Mesenchymal stem cell (in vitro differentiated cells and primary cell): Measurements from ENCODE around the gene LRRC3C.

Experiments used
- DNase-seq: peaks from one replicate; pipeline ENCODE4 v3.0.0-alpha.2; 2013
- H2AFZ ChIP-seq: one replicate; pipeline ENCODE4 v1.6.1; 2013; ENCODE audit warnings: low read depth, mild to moderate bottlenecking, control low read depth, inconsistent platforms, low read length, moderate library complexity
- H2AK5ac ChIP-seq: 2 replicates; pipeline ENCODE4 v1.6.1; 2013; ENCODE audit warnings: low read length, moderate library complexity, mild to moderate bottlenecking, inconsistent platforms; ENCODE audit not compliant: severe bottlenecking
- H2BK120ac ChIP-seq: one replicate; pipeline ENCODE4 v1.6.1; 2013; ENCODE audit warnings: low read depth, mild to moderate bottlenecking, inconsistent platforms, low read length, moderate library complexity
- H2BK12ac ChIP-seq, 2 experiments: one replicate each; pipeline ENCODE4 v1.6.1; 2013; ENCODE audit warnings: inconsistent platforms in 2 of 2, low read length in 2 of 2, mild to moderate bottlenecking in 2 of 2, moderate library complexity in 2 of 2, control low read depth in 1 of 2
- H2BK15ac ChIP-seq: one replicate; pipeline ENCODE4 v1.6.1; 2013; ENCODE audit warnings: mild to moderate bottlenecking, low read depth, inconsistent platforms; ENCODE audit not compliant: poor library complexity, severe bottlenecking
- H2BK5ac ChIP-seq: 2 replicates; pipeline ENCODE4 v1.6.1; 2013; ENCODE audit warnings: low read depth, mild to moderate bottlenecking, low read length, control low read depth, inconsistent platforms; ENCODE audit not compliant: poor library complexity, severe bottlenecking
- H3K14ac ChIP-seq, 2 experiments: one replicate each; pipeline ENCODE4 v1.6.1; 2013; ENCODE audit warnings: inconsistent platforms in 2 of 2, low read length in 2 of 2, control low read depth in 1 of 2, mild to moderate bottlenecking in 1 of 2, moderate library complexity in 1 of 2
- H3K18ac ChIP-seq, 2 experiments: one replicate each; pipeline ENCODE4 v1.6.1; 2013; ENCODE audit warnings: inconsistent platforms in 2 of 2, low read length in 2 of 2, control low read depth in 1 of 2, low read depth in 1 of 2, mild to moderate bottlenecking in 1 of 2
- H3K23ac ChIP-seq, 2 experiments: one replicate each; pipeline ENCODE4 v1.6.1; 2013; ENCODE audit warnings: inconsistent platforms in 2 of 2, low read length in 2 of 2, mild to moderate bottlenecking in 2 of 2, moderate library complexity in 2 of 2, control low read depth in 1 of 2
- H3K27ac ChIP-seq: 2 replicates; pipeline ENCODE4 v1.5.1; 2013; ENCODE audit warnings: mild to moderate bottlenecking, moderate library complexity, low read length, control low read depth, inconsistent platforms; ENCODE audit not compliant: poor library complexity, severe bottlenecking
- H3K27me3 ChIP-seq, 2 experiments: 2 replicates each; pipeline versions ENCODE4 v1.6.1 to v1.7.0; 2013; ENCODE audit warnings: low read length in 2 of 2, mild to moderate bottlenecking in 2 of 2, moderate library complexity in 2 of 2, control low read depth in 1 of 2, inconsistent platforms in 1 of 2; ENCODE audit not compliant: control insufficient read depth in 1 of 2, insufficient read depth in 1 of 2
- H3K36me3 ChIP-seq, 2 experiments: 2 replicates each; pipeline versions ENCODE4 v1.6.1 to v1.7.0; 2013; ENCODE audit warnings: low read length in 2 of 2, control low read depth in 1 of 2, inconsistent platforms in 1 of 2, low read depth in 1 of 2, mild to moderate bottlenecking in 1 of 2; ENCODE audit not compliant: insufficient read depth in 2 of 2, control insufficient read depth in 1 of 2
- H3K4ac ChIP-seq, 2 experiments: one replicate each; pipeline ENCODE4 v1.6.1; 2013; ENCODE audit warnings: inconsistent platforms in 2 of 2, low read length in 2 of 2, mild to moderate bottlenecking in 2 of 2, moderate library complexity in 2 of 2, control low read depth in 1 of 2, low read depth in 1 of 2
- H3K4me1 ChIP-seq: 2 replicates; pipeline ENCODE4 v1.6.1; 2013; ENCODE audit warnings: low read depth, low read length, control low read depth; ENCODE audit not compliant: control insufficient read depth, insufficient read depth
- H3K4me2 ChIP-seq: 2 replicates; pipeline ENCODE4 v1.6.1; 2013; ENCODE audit warnings: low read length, mild to moderate bottlenecking, inconsistent platforms; ENCODE audit not compliant: poor library complexity, severe bottlenecking
- H3K4me3 ChIP-seq, 2 experiments: 2 replicates each; pipeline versions ENCODE4 v1.5.1 to v1.7.0; 2013; ENCODE audit warnings: low read length in 2 of 2, mild to moderate bottlenecking in 2 of 2, control low read depth in 1 of 2, low read depth in 1 of 2; ENCODE audit not compliant: insufficient read depth in 1 of 2
- H3K79me1 ChIP-seq: replicated peaks from 2 replicates; pipeline ENCODE4 v1.6.1; 2013; ENCODE audit warnings: mild to moderate bottlenecking, control low read depth, low read length, inconsistent platforms; ENCODE audit not compliant: poor library complexity, severe bottlenecking
- H3K9ac ChIP-seq: 2 replicates; pipeline ENCODE4 v1.7.0; 2013; ENCODE audit warnings: mild to moderate bottlenecking, low read length, moderate library complexity
- H3K9me3 ChIP-seq: 2 replicates; pipeline ENCODE4 v1.7.0; 2013; ENCODE audit warnings: mild to moderate bottlenecking, low read length; ENCODE audit not compliant: control insufficient read depth
- H4K8ac ChIP-seq: one replicate; pipeline ENCODE4 v1.6.1; 2013; ENCODE audit warnings: inconsistent platforms, mild to moderate bottlenecking, low read length, moderate library complexity
- H4K91ac ChIP-seq: one replicate; pipeline ENCODE4 v1.6.1; 2013; ENCODE audit warnings: mild to moderate bottlenecking, low read length, inconsistent platforms
- WGBS: methylation state at CpG from one replicate; pipeline ENCODE4 v1.1.7; 2013; ENCODE audit warnings: mixed read lengths; 5-methylcytosine and 5-hydroxymethylcytosine counted together

Gene LRRC3C

DNA sequence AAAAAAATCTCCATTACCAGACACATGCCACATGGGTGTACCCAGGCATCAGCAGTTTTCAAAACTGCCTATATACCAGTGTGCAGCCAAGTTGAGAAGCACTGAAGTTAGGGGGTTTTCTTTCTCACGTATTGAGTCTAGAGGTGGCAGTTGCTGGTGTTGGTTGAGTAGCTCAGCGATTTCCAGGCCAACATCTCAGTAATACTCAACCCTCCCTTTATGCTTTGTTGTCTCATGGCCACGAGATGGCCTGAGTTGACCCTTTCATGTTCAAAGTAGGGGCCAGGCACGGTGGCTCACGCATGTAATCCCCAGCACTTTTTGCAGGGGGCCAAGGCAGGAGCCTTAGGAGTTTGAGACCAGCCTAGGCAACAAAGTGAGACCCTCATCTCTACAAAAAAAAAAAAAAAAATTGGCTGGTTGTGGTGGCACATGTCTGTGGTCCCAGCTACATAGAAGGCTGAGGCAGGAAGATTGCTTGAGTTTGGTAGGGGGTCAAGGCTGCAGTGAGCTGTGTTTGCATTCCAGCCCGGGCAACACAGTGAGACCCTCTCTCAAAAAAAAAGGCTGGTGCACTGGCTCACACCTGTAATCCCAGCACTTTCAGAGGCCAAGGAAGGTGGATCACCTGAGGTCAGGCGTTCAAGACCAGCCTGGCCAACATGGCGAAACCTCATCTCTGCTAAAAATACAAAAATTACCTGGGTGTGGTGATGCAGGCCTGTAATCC is 10.8 kb downstream of the LRRC3C start:
- Histone ChIP-seq H3K14ac (no peak overlapping the region), H2AFZ (no peak overlapping the region), H2BK120ac (no peak overlapping the region), H4K91ac (no peak overlapping the region), H3K36me3 (no peaks in the 10 kb centered on the region), H3K27ac (no peak overlapping the region), H3K4me2 (no peak overlapping the region), H3K27me3 (peaks cover 5 to 8% of the 10 kb centered on the region in 2 experiments), H3K4me1 (peaks cover 9% of the 10 kb centered on the region), H3K4me3 (no peak overlapping the region), H3K18ac (no peak overlapping the region), H3K4ac (no peak overlapping the region), H3K9me3 (no peaks in the 10 kb centered on the region), H2BK15ac (no peak overlapping the region), H4K8ac (no peak overlapping the region), H2AK5ac (no peak overlapping the region), H3K9ac (no peak overlapping the region), H2BK5ac (no peak overlapping the region), H3K79me1 (no peaks in the 10 kb centered on the region), H2BK12ac (no peak overlapping the region), H3K23ac (no peak overlapping the region)
- 89% methylated on average over 6 of the region's 8 CpGs for WGBS
- no peak for DNase-seq

GRCh38 chr17:39939106-39939505 is 11.6 kb downstream of the LRRC3C start:
- Histone ChIP-seq H2BK5ac (no peak overlapping the region), H3K9ac (peak overlapping the region; percentile 81), H3K4me1 (peaks cover 9% of the 10 kb centered on the region), H3K23ac (no peak overlapping the region), H4K8ac (no peak overlapping the region), H3K14ac (no peak overlapping the region), H3K18ac (no peak overlapping the region), H2BK15ac (no peak overlapping the region), H3K36me3 (no peaks in the 10 kb centered on the region), H4K91ac (no peak overlapping the region), H3K4me3 (peak overlapping the region in 1 of 2 experiments; percentile 45), H3K4me2 (no peak overlapping the region), H2AK5ac (no peak overlapping the region), H3K27ac (no peak overlapping the region), H3K9me3 (no peaks in the 10 kb centered on the region), H2BK120ac (no peak overlapping the region), H3K4ac (no peak overlapping the region), H3K79me1 (no peaks in the 10 kb centered on the region), H2BK12ac (no peak overlapping the region), H2AFZ (no peak overlapping the region), H3K27me3 (peaks cover 5 to 8% of the 10 kb centered on the region in 2 experiments)
- 93% methylated on average over 2 of the region's 3 CpGs for WGBS
- no peak for DNase-seq

- DNase-seq: peak; percentile 90
- Histone ChIP-seq H3K18ac (peak overlapping the region in 1 of 2 experiments; percentile 78), H2BK120ac (no peak overlapping the region), H3K27me3 (peaks cover 5 to 8% of the 10 kb centered on the region in 2 experiments), H4K91ac (peak overlapping the region; percentile 23), H3K27ac (peak overlapping the region; percentile 52), H3K79me1 (no peaks in the 10 kb centered on the region), H2AFZ (no peak overlapping the region), H2AK5ac (no peak overlapping the region), H3K14ac (no peak overlapping the region), H3K4me1 (peaks cover 9% of the 10 kb centered on the region), H2BK5ac (no peak overlapping the region), H3K9me3 (no peaks in the 10 kb centered on the region), H3K9ac (peak overlapping the region; percentile 81), H2BK15ac (no peak overlapping the region), H3K36me3 (no peaks in the 10 kb centered on the region), H3K4ac (no peak overlapping the region), H2BK12ac (peak overlapping the region in 1 of 2 experiments; percentile 56), H3K23ac (no peak overlapping the region), H3K4me3 (peak overlapping the region in 1 of 2 experiments; percentile 45), H3K4me2 (no peak overlapping the region), H4K8ac (peak overlapping the region; percentile 67)
- WGBS: 57% methylated on average over 6 of the region's 6 CpGs
Measured at GRCh38 chr17:39939588-39940419, 12.3 kb downstream of the LRRC3C start.

DNA sequence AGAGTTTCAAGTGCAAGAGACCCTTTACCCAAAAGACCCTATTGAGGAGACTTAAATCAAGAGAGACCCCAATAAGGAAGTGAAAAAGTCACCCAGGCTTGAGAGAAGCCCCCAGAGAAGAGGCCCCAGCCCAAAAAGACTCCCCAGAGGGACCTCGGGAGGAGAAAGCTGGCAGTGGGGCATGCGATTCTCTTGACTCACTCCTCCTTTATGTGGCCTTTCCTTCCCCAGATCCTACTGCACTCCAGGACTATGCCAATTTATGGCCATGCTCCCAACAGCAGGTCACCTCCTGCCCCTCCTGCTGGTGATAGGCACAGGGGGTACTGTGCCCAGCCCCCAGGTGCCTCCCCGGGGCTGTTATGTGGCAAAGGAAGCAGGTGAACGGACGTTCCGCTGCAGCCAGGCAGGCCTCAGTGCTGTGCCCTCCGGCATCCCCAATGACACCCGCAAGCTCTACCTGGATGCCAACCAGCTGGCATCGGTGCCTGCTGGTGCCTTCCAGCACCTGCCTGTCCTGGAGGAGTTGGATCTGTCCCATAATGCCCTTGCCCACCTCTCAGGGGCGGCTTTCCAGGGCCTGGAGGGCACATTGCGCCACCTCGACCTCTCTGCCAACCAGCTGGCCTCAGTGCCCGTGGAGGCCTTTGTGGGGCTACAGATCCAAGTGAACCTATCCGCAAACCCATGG is 16.3 kb downstream of the LRRC3C start:
- no peaks in the 10 kb centered on the region for H3K79me1 ChIP-seq
- no peak overlapping the region for H3K14ac ChIP-seq
- H3K4me1 ChIP-seq: peaks cover 6% of the 10 kb centered on the region
- no peak overlapping the region for H3K9ac ChIP-seq
- no peak overlapping the region for H3K18ac ChIP-seq
- no peak overlapping the region for H2BK120ac ChIP-seq
- H4K8ac ChIP-seq: no peak overlapping the region
- H2AK5ac ChIP-seq: no peak overlapping the region
- no peak overlapping the region for H4K91ac ChIP-seq
- no peak overlapping the region for H3K4ac ChIP-seq
- H3K27me3 ChIP-seq: peaks cover 8 to 12% of the 10 kb centered on the region in 2 experiments
- H2BK15ac ChIP-seq: no peak overlapping the region
- H3K4me2 ChIP-seq: no peak overlapping the region
- DNase-seq: no peak
- H2AFZ ChIP-seq: no peak overlapping the region
- no peak overlapping the region for H2BK5ac ChIP-seq
- no peak overlapping the region for H3K23ac ChIP-seq
- WGBS: 88% methylated on average over 14 of the region's 14 CpGs
- H3K27ac ChIP-seq: no peak overlapping the region
- H3K4me3 ChIP-seq: no peak overlapping the region
- H3K9me3 ChIP-seq: no peaks in the 10 kb centered on the region
- no peak overlapping the region for H2BK12ac ChIP-seq
- H3K36me3 ChIP-seq: no peaks in the 10 kb centered on the region
